ENCODE measurements around the gene HSBP1.

GRCh38 chr16:83794860-83795554 lies 12.8 kb upstream of the HSBP1 start:
- TF ChIP-seq CTCF (IDR thresholded peaks at IDR 0.05; ENCODE audit: low read length) = no peak
- no peak for TF ChIP-seq EZH2 (IDR thresholded peaks at IDR 0.05; ENCODE audit: borderline replicate concordance, low read length)

All from OCI-LY1 (cell line).